GM19438 (cell line): ENCODE data around the gene OBSCN.
"Not testable (repeated sequence)": the region's sequence is repeated elsewhere in the genome, so short reads cannot be mapped to it uniquely, and the experiment has no call there.

Experiments used
- ATAC-seq: cut with Tn5 transposase; IDR thresholded peaks from one replicate; pipeline ENCODE4 v1.9.1; 2021; ENCODE audit warnings: low read depth; ENCODE audit not compliant: unreplicated experiment

Gene OBSCN

GRCh38 chr1:228224198-228225164 is 16.6 kb downstream of the OBSCN start:
- ATAC-seq = no peak

- no peak for ATAC-seq
These were observed 17.4 kb downstream of the OBSCN start for GRCh38 chr1:228225165-228225710.

DNA sequence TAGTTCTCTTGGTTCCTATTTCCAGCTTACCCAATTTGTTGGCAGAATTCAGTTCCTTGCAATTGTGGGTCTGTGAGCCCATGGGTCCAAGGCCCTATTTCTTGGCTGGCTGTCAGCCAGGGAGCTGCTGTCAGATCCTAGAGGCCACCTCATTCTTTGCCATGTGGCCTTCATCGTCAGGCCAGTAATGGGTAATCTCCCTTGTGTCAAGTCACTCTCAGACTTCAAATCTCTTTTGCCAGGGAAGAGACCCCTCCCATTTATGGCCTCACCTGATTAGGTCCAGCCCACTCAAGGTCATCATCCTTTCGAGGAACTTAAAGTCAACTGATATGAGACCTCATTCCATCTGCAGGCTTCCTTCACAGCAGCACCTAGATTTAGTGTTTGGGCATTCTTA is 17.9 kb downstream of the OBSCN start:
- ATAC-seq = no peak

GRCh38 chr1:228226141-228226874 is 18.5 kb downstream of the OBSCN start:
- no peak for ATAC-seq

DNA sequence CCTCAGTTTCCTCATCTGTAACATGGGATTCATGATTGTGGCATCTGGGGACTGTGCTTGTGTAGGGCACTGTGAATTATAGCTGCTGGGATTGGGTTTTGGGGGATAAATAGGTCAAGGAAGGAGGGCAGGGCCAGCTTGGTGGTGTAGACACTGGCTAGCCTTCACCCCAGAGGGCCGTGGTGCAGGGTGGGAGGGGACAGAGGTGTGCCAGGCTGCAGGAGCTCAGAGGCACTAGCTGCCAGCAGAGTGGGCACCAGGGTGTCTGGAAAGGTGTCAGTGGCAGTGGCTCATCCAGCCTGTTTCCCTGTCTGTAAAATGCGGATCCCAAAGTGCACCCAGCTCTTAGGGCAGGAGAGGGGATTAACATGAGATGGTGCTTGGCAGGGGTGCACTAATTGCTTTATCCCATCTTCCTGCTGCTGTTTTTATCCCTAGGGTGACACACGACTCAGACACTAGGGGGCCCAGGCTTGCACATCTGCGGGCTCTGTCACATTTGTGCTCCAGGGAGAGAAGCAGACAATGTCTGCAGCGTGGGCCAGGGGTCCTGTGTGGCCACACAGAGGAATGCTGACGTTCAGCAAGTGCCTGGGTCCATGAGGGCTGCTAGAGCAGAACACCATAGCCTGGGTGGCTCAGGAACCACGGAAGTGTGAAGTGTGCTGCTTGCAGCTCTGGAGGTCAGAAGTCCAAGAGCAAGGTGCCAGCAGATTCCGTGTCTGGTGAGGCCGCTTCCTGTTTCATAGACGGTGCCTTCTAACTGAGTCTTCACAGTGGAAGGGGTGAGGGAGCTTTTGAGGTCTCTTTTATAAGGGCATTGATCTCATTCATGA is 19.3 kb downstream of the OBSCN start:
- ATAC-seq = no peak

GRCh38 chr1:228228147-228228546 is 20.3 kb downstream of the OBSCN start:
- not testable (repeated sequence) for ATAC-seq

GRCh38 chr1:228228601-228229074 is 20.8 kb downstream of the OBSCN start:
- no peak for ATAC-seq

- ATAC-seq = no peak
These were observed 23.3 kb downstream of the OBSCN start for GRCh38 chr1:228231189-228231588.

DNA sequence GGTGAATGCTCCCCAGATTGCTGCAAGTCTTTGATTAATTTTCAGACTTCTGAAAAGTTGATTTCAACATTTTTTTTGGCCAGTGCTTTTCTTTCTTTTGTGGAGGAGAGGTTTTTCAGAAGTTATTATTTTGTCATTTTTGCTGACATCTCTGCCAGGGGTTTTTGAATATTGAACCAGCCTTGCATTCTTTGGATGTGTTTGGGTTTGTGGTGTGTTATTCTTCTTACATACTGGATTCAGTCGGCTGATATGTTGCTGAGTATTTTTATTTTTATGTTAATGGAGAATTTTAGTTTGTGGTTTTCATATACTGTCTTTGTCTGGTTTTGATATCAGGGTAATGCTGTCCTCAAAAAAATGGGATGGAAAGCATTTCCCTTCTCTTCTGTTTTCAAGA is 25.3 kb downstream of the OBSCN start:
- ATAC-seq = no peak

DNA sequence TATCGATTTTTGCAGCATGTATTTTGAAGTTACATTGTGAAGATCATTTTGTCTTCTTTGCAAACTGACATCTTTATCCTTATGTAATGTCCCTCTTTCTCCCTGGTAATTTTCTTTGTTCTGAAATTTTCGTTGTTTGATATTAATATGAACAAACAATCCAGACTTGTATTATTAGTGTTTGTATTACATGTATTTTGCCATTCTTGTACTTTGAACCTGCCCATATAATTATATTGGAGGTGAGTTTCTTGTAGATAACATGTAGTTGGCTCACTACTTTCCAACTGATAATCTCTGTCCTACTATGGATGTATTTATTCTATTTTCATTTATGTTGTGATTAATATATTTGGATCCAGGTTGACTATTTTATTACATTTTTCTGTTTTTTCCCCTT is 27.1 kb downstream of the OBSCN start:
- no peak for ATAC-seq

GRCh38 chr1:228236744-228237143 is 28.9 kb downstream of the OBSCN start:
- no peak for ATAC-seq

- no peak for ATAC-seq
These were observed 30.2 kb downstream of the OBSCN start for GRCh38 chr1:228238007-228238406.

DNA sequence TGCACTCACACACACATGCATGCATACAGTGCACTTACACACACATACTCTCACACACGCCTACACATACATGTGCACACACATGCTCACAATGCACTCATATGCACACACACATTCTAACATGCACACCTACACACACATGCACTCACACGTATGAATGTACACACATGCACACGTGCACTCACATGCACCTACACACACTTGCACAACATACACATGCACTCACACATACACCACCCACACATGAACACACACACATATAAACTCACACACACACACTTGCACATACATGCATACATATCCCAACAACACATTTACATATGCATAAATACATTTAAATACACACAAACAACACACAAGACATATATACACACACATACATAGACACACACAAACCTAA is 30.6 kb downstream of the OBSCN start:
- no peak for ATAC-seq

DNA sequence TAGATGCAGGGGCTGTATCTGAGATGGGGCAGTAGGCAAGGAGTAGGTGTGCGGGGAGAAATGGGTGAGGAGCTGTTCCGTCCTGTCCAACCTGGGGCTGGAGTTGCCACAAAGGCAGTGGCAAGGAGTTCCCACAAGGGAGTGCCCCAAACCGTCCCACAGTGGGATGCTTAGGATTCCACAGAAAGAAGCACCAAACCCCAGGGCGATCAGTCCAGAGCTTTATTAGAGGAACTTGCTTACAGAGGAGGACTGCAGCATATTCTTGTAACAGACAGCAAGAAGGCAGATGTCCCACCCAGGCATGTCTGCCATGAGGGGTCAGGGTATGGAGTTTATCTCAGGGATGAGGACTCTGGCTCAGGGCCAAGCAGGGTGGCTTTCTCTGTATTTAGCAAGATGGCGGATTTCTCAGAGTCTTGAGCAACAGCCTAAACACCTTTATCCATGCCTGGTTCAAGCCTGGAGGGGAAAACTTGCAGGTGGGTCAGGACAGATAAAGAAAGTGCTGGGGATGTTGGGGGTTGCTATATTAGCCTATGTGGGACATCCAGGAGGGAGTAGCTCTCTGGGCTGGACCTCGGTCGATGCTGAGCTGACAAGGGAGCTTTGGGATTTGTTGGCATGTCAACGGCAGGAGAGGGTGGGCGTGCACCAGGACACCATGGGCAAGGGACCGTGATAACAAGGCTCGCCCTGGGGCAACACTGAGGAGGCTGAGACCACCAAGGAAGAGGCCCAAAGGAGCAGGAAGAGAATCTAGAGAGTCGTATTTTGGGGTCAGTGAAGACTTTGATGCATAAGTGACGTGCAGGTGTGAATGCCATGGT is 32.8 kb downstream of the OBSCN start:
- no peak for ATAC-seq

DNA sequence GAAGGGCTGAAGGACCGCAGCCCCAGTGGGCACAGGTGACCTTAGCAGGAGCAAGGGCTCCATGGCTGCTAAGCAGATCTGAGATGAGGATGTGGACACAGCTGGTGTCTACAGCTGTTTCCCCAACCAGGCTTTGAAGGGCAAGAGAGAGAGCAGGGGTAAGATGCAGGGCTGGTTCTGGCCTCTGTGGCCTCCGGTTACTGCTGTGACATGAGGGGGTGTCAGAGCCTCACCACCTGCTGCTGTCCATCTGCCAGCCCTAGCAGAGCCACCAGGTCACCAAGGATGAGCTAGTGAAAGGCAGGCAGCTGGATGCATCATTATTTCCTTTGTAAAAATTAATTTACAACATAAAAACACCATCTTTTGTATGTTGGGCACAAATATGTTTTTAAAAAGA is 33.4 kb downstream of the OBSCN start:
- no peak for ATAC-seq

DNA sequence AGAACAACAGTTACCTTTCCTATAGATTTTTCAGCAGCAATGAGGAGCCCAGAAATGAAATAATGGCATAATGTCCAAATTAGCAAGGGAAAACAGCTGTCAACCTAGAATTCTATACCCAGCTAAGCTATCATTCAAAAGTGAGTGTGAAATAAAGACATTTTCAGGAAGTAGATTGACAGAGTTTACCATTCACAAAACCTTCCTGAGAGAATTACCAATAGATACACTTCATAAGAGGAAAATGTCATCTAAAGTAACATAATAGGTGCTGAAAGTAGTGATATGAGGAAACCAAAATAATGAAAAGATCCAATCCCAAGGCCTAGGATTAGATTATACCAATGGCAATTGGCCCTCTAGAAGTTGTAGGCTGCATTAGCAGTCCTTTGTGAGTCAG is 34.6 kb downstream of the OBSCN start:
- ATAC-seq = no peak

DNA sequence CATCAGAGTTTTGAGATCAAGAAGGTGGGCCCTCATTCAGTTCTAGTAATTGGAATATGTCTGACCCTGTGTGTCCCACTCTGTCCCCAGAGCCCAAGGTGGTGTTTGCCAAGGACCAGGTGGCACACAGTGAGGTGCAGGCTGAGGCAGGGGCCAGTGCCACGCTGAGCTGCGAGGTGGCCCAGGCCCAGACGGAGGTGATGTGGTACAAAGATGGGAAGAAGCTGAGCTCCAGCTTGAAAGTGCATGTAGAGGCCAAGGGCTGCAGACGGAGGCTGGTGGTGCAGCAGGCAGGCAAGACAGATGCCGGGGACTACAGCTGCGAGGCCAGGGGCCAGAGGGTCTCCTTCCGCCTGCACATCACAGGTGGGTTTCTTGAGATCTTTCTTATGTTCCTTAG is 35.2 kb downstream of the OBSCN start:
- no peak for ATAC-seq

GRCh38 chr1:228243989-228244388 is 36.1 kb downstream of the OBSCN start:
- not testable (repeated sequence) for ATAC-seq

DNA sequence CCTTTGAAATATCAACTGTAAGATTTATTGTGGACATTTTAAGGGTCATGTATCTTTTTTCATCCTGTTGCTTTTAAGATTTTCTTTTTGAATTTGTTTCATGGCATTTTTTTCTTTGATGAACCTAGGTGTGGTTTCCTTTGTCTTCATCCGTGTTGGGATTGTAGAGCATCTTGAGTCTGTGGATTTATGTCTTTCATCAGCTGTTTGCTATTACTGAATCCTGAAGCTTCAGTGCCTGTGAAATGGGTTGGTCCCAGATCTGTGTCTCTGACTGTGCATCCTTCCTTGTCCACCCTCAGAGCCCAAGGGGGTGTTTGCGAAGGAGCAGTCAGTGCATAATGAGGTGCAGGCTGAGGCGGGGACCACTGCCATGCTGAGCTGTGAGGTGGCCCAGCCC is 37.3 kb downstream of the OBSCN start:
- ATAC-seq = no peak
